Measurements from ENCODE around the gene ZNHIT3. TPM values are rescaled to one million over a fixed set of nuclear protein-coding genes. Genes with fewer than 3 reads are reported as not detected.
"Not testable (repeated sequence)": the region's sequence is repeated elsewhere in the genome, so short reads cannot be mapped to it uniquely, and the experiment has no call there.

Gene ZNHIT3
- total RNA-seq, result 35.2 and 36.6 TPM in 2 replicates

DNA sequence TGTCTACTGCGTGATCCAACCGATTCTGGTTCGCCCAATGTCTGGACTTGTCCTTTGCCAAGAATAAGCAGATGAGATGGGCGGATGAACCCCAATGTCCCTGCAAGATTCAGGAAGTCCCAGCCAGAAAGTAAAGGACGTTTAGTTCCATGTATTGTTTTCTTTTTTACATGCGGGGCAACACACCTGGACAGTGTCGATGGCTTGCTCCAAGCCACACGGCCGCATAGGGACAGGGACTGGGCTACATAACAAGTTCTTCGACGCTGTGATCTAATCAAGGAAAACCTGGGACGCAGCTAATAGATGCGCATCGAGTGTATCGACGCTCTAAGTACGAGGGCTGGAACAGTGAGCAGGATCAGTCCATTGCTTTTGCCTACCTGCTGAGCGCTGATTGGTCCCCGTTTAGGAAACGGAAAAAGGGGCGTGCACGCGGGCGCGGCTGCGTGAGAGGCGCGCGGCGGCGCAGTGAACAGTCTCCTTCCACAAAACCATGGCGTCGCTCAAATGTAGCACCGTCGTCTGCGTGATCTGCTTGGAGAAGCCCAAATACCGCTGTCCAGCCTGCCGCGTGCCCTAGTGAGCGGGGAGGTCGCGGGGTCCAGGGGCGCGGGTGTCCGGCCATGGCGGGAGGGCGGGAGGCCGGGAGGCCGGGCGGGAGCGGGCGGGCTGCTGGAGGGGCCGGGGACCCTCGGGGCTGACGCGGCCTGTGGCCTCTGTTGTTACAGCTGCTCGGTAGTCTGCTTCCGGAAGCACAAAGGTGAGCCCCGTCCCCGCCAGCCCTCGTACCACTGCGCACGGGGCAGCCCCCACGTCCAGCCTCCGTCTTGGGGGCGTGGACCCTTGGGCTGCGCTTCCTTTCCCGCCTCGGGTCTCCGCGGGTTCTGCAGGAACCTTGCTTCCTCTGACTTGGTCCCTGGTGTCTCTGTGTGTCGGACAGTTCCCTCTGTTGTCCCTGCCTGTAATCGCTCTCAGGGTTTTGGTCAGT lies at the start of gene ZNHIT3:
TSS of gene ZNHIT3 (plus strand) at position 478 of the 991 bp plus-strand sequence. CDS start at position 497, 19 bp downstream.
- intact Hi-C loops (cut with micrococcal nuclease), result loop anchor here (2.0 to 5.0 kb wide), 3 partner anchors 48 to 1001 kb away; partner anchors contain the start of genes DUSP14, GGNBP2, MYO19 and PIGW

GRCh38 chr17:36441792-36442191 lies 44.7 kb upstream of the ZNHIT3 start:
- intact Hi-C loops (cut with micrococcal nuclease), result not testable (repeated sequence)

GRCh38 chr17:36443777-36444176 lies 42.7 kb upstream of the ZNHIT3 start:
- intact Hi-C loops (cut with micrococcal nuclease), result no loop called here

GRCh38 chr17:36449997-36450396 lies 36.5 kb upstream of the ZNHIT3 start:
- intact Hi-C loops (cut with micrococcal nuclease), result not testable (repeated sequence)

GRCh38 chr17:36452888-36453287 lies 33.6 kb upstream of the ZNHIT3 start:
- intact Hi-C loops (cut with micrococcal nuclease), result not testable (repeated sequence)

DNA sequence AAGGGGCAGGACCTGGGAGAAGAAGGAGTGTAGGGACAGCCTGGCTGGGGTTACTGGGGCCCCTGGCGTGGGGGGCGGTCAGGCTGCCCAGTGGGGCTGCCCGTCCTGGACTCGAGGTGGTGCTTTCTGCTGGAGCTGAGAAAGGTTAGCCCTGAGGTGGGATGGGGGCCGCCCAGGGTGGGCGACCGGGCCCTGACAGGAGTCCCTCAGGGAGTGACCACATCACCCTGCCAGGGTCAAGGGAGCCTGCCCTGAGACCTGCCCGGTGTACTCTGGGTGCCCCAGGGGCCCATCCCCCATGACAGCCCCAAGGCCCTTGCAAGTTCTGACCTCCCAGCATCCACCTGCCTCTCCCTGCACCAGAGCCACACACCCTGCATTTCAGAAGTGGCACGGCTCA lies 28.8 kb upstream of the ZNHIT3 start:
- intact Hi-C loops (cut with micrococcal nuclease), result not testable (repeated sequence)

DNA sequence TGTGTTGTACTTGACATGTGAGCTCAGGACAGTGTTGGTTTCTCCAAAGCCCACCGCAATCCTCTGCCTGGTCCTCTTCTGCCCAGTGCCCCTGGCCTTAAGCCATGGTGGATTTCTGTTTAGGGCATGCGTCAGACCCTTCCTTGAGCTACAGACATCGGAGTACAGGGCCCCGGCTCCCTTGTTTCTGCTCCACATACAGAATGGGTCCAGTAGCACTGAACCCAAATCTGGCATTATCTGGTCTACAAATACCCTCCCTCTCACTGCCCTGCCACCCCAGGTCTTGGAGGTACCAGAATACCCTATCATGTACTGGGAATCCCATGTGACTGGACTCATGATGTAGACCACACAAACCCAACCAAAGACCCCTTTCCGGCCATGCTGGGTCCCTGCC lies 27.4 kb upstream of the ZNHIT3 start:
- intact Hi-C loops (cut with micrococcal nuclease), result no loop called here

- intact Hi-C loops (cut with micrococcal nuclease), result no loop called here
These were observed 26.9 kb upstream of the ZNHIT3 start for GRCh38 chr17:36459601-36460000.

GRCh38 chr17:36460265-36460937 lies 26.1 kb upstream of the ZNHIT3 start:
- intact Hi-C loops (cut with micrococcal nuclease), result no loop called here

GRCh38 chr17:36461330-36462110 lies 25.0 kb upstream of the ZNHIT3 start:
- intact Hi-C loops (cut with micrococcal nuclease), result no loop called here

DNA sequence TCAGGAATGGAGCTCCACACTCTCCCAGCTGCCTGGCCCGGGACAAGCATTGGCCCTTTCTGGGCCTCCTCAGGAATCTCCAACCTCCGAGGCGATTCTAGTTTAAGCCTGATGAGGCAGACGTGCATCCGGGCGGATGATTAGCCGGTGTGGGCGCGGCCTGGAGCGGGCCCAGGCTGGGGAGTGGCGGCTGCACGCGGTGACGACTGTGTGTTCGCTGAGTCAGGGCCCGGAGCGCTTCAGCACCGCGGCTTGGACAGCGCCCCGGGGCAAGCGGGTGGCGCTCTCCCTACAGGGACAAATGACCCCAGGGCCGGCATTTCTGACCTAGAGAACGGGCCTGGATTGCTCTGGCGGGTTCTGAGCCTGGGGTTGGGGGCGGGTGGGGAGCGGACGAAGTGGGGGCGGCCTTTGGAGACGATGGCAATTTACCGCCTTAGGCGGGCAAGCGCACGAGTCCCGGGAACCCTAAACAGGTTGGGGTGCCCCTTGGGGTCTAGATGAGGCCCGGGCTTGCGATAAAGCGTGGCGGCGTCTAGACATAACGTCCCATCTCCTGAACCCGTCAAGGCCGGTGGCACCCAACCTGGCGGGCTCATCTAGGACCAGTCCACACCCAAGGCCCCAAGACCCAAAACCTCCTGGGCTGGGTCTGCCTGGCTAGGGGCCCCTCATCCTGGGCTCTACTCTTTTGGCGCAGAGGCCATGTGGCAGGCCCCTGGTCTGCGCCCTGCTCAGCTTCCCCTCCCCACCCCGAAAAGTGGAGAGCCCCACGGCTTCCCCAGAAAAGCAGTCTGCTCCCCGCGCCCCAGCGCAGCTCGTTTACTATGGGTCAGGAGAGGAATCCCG lies 22.3 kb upstream of the ZNHIT3 start:
- intact Hi-C loops (cut with micrococcal nuclease), result no loop called here

- intact Hi-C loops (cut with micrococcal nuclease), result no loop called here
These were observed 21.8 kb upstream of the ZNHIT3 start for GRCh38 chr17:36464765-36465088.

DNA sequence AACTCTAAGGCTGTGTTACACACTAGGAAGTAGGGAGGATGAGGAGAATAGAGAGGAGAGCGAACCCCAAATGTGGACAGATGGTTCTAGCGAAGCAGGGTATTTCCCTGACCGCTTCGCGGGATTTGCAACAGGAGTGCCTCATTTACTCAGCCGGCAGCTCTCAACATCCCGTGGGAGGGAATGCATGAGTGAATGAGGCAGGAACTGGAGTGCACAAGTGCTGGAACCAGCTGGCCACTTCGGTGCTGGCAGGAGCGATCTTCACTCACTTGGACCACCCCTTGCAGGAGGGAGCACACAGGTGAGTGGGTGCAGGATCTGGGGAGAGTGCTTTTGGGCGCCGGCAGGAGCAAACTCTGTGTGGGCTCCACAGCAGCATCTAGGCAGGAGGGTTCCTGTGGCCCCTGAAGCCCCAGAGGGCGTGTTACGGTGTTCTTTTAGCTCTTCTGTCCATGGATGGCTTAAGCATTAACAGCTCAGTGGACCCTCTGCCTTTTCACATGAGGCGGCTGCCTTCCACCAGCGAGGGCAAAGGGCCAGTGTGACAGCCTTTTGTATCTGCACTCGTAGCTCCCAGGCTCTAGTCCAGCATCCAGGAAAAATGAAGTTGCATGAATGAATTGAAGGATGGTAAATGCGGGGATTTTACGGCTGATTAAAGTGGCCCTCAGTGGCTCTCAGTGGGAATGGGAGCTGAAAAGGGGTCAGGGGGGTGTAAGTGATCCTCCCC lies 17.4 kb upstream of the ZNHIT3 start:
- intact Hi-C loops (cut with micrococcal nuclease), result no loop called here

DNA sequence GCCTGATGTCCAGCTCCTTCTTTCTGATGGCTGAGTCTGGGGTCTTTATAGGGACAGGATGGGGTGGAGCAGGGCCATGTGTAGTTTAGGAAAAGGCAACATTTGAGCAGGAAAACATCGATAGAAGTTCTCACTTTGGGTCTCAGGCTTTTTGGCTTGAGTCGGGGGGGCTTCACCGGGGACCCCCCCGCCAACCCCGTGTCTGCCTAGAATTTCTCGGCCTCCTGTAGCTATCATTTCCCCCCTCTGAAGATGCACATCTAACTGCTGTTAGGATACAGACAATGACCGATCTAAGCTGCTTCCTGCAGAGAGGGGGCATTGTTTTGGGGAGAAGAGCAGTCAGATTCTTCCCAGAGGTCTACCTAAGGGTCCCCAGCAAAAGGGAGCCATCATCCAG lies 16.7 kb upstream of the ZNHIT3 start:
- intact Hi-C loops (cut with micrococcal nuclease), result no loop called here

GRCh38 chr17:36470499-36470898 lies 16.0 kb upstream of the ZNHIT3 start:
- intact Hi-C loops (cut with micrococcal nuclease), result no loop called here

- intact Hi-C loops (cut with micrococcal nuclease), result no loop called here
These were observed 11.9 kb upstream of the ZNHIT3 start for GRCh38 chr17:36474571-36474970.

DNA sequence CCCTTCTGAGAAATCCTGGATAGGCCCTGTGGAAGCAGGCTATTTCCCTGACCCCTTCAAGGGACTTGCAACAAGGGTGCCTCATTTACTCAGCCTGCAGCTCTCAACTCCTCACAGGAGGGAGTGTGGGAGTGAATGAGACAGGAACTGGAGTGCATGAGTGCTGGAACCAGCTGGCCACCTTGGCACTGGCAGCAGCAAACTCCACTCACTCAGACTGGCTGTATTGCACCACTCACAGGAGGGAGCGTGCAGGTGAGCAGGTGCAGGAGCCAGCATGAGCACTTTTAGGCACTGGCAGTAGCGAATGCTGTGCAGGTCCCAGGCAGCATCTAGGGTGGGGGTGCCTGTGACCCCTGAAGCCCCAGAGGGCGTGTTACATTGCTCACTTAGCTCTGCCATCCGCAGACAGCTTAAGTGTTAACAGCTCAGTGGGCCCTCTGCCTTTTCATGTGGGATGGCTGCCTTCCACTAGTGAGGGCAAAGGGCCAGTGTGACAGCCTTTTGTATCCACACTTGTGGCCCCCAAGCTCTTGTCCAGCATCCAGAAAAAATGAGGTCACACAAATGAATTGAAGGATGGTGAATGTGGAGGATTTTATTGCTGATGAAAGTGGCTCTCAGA lies 11.0 kb upstream of the ZNHIT3 start:
- intact Hi-C loops (cut with micrococcal nuclease), result no loop called here

DNA sequence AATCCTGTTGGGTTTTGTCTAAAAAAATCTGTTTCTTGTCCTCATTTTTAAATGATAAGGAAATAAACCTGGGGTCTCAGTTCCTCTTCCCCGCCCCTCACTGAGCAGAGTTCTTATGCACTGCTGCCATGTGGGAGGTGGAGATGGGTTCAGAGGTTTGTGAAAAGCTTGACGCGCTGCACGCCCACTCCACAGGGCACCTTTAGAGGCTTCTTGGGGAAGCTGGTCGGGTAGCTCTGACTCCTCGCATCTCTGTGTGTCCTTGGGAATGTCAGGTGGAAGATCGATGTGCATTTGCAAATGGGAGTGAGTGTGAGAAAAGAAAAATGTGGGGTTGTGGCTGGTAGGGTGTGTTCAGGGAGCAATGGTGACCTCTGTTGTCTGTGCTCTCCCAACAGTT lies 4.7 kb upstream of the ZNHIT3 start:
- intact Hi-C loops (cut with micrococcal nuclease), result no loop called here
